Naive B cell (primary cell): ENCODE data around the gene CYP19A1. TPM values are rescaled to one million over a fixed set of nuclear protein-coding genes. Genes with fewer than 3 reads are reported as not detected.
"Not testable (repeated sequence)": the region's sequence is repeated elsewhere in the genome, so short reads cannot be mapped to it uniquely, and the experiment has no call there.

Source experiments
- ATAC-seq, 2 donors: fragments of 150-1000 bp; cut with Tn5 transposase; 2 replicates each; pipeline ENCODE4 v1.10.0; 2021; ENCODE audit warnings: low read depth in 2 of 2, mild to moderate bottlenecking in 2 of 2, moderate library complexity in 2 of 2
- DNase-seq: peaks from one replicate; pipeline ENCODE4 v3.0.0; 2022
- H3K27ac Mint-ChIP-seq, 6 donors: one replicate each; pipeline ENCODE4 v1.8.0; 2020 to 2022; ENCODE audit warnings: mild to moderate bottlenecking in 6 of 6, mixed read lengths in 6 of 6, moderate library complexity in 5 of 6, inconsistent platforms in 2 of 6
- H3K27me3 Mint-ChIP-seq, 3 donors: one replicate each; pipeline ENCODE4 v1.8.0; 2021 to 2022; ENCODE audit warnings: mixed read lengths in 3 of 3, mild to moderate bottlenecking in 1 of 3
- H3K36me3 Mint-ChIP-seq, 2 donors: one replicate each; pipeline ENCODE4 v1.8.0; 2020 to 2022; ENCODE audit warnings: mixed read lengths in 2 of 2, inconsistent platforms in 1 of 2, mild to moderate bottlenecking in 1 of 2
- H3K4me1 Mint-ChIP-seq, 3 donors: one replicate each; pipeline ENCODE4 v1.8.0; 2020 to 2022; ENCODE audit warnings: mixed read lengths in 3 of 3, inconsistent platforms in 1 of 3, mild to moderate bottlenecking in 1 of 3, moderate library complexity in 1 of 3
- H3K4me3 Mint-ChIP-seq, 8 donors: one replicate each; pipeline ENCODE4 v1.8.0; 2020 to 2022; ENCODE audit warnings: mild to moderate bottlenecking in 8 of 8, mixed read lengths in 8 of 8, moderate library complexity in 8 of 8, inconsistent platforms in 2 of 8
- H3K9me3 Mint-ChIP-seq, 7 donors: one replicate each; pipeline ENCODE4 v1.8.0; 2020 to 2022; ENCODE audit warnings: mixed read lengths in 7 of 7, mild to moderate bottlenecking in 5 of 7, inconsistent platforms in 2 of 7, moderate library complexity in 1 of 7
- polyA plus RNA-seq, 6 donors: library from polyadenylated mRNA; unstranded; fragments of 300-500 nt; fragmentation: Illumina TruSeq; gene quantifications; one replicate each; pipeline ENCODE4 v1.2.3, GENCODE V29; 2021; ENCODE audit warnings: low read depth in 6 of 6

Gene CYP19A1
- polyA plus RNA-seq, 6 donors from 2014 or later, result not detected

DNA sequence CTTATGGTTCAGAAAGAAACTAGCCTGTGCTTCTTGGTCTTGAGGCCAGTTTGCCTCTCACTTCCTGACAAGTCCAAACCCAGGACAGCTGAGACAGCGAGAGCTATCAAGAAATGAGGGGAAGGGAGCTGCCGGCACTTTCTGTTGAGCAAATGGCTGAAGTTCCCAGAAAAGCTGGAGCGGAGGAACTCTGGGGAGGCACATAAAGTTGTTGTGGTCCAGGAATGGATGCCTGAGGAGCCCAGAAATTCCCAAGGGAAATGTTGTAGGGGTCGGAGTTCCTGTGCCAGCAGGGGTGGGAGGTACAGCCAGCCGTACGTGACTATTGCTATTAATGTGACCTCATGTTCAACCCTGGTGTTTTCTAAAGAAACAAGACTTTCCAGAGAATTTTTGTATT lies 144.9 kb downstream of the CYP19A1 start:
- ATAC-seq (no peak), DNase-seq (no peak)
- peaks cover 41 to 46% (median 45%) of the 10 kb centered on the region in 3 donors for H3K27me3 Mint-ChIP-seq
- H3K27ac Mint-ChIP-seq, result no peak overlapping the region
- no peak overlapping the region for H3K4me3 Mint-ChIP-seq
- no peaks in the 10 kb centered on the region for H3K9me3 Mint-ChIP-seq
- H3K4me1 Mint-ChIP-seq, result peaks cover 0 to 10% (median 6%) of the 10 kb centered on the region in 3 donors
- H3K36me3 Mint-ChIP-seq, result no peaks in the 10 kb centered on the region

DNA sequence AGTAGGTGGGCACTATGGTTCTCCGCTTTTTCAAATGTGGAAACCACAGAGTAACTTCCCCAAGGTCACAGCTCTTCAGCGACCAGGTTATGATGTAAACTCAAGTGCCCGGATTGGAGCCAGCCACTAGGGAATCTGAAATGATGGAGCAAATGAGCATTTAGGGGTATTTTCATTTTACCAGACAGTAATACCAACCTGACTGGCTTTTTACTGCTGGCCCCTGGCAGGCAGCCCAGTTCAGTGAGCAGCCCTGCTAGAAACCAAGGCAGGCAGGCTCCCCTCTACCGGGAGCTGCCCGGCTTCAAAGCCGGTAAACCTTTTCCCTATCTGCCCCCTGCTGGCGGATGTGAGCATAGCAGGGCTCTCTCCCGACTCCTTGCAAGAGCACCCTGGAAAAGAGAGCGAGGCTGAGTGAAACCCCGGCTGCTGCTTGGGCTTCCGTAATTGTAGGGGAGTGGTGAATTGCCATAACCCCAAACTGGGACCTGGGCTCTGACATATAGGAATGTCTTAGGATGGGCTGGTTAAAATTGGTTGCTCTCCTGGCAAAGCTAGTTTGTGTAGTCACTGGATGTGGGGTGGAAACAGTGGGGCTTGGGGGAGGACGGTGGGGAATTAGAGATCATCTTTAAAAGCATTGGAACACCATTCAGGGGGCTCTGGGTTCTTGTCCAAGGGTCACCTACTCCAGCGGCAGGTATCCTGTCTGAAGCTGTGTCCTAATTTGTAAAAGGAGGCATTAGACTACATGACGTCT lies 145.7 kb downstream of the CYP19A1 start:
- Mint-ChIP-seq H3K9me3 (no peaks in the 10 kb centered on the region), H3K4me3 (no peak overlapping the region), H3K4me1 (peaks cover 0 to 10% (median 6%) of the 10 kb centered on the region in 3 donors), H3K27ac (no peak overlapping the region), H3K27me3 (peaks cover 40 to 46% (median 44%) of the 10 kb centered on the region in 3 donors), H3K36me3 (no peaks in the 10 kb centered on the region)
- DNase-seq (peak; percentile 41), ATAC-seq (peak in 1 of 2 donors; percentile 48)

DNA sequence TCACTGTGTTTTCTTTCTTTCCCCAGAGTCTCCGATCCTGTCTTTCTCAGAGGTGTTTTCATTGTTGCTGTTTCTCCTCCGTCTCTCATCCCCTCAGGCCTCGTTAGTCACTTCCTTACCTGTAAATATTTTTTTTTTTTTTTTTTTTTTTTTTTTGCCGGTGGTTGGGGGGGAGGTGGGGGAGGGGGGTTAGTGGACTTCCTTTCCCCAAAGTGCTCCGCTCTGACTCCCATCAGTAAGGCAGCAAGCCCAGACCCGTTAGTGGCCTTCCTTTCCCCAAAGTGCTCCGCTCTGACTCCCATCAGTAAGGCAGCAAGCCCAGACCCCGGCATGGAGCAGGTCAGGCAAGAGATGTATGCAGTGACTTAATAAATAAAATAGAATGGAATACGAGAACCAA lies 146.6 kb downstream of the CYP19A1 start:
- Mint-ChIP-seq H3K36me3 (no peaks in the 10 kb centered on the region), H3K27me3 (peaks cover 35 to 39% (median 37%) of the 10 kb centered on the region in 3 donors), H3K9me3 (no peaks in the 10 kb centered on the region), H3K27ac (no peak overlapping the region), H3K4me1 (peaks cover 0 to 10% (median 6%) of the 10 kb centered on the region in 3 donors), H3K4me3 (peak overlapping the region in 1 of 8 donors; percentile 35)
- DNase-seq, result no peak
- no peak for ATAC-seq

DNA sequence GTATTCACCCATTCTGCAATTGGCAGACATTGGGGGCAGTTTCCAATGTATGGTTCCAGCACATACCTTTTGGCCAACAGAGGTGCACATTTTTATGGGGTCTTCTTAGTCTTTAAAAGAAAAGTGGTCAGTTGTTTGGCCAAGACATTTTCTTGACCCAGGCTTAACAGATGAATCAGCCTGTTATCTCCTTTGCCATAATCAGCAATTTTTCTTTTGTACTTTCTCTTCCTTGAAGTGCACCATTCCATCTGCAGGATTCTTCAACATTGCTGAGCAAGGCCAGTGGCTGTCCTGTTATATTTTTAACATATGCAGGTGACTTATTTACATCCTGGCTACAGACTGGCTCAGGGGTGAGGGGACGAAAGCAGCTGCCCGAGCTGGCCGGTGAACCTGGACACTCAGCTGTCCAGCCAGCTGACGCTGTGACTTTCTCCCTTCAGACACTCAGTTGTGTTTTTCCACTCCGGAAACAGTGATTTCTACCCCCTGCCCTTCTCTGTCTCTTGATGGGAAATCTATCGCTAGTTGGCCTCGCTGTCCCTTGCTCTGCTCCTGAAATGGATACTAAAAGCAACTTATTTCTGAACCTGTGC lies 147.2 kb downstream of the CYP19A1 start:
- no peak for ATAC-seq
- Mint-ChIP-seq H3K27me3 (peaks cover 31 to 37% (median 33%) of the 10 kb centered on the region in 3 donors), H3K36me3 (no peaks in the 10 kb centered on the region), H3K4me1 (peaks cover 0 to 10% (median 6%) of the 10 kb centered on the region in 3 donors), H3K4me3 (no peak overlapping the region), H3K9me3 (no peaks in the 10 kb centered on the region), H3K27ac (no peak overlapping the region)
- no peak for DNase-seq

DNA sequence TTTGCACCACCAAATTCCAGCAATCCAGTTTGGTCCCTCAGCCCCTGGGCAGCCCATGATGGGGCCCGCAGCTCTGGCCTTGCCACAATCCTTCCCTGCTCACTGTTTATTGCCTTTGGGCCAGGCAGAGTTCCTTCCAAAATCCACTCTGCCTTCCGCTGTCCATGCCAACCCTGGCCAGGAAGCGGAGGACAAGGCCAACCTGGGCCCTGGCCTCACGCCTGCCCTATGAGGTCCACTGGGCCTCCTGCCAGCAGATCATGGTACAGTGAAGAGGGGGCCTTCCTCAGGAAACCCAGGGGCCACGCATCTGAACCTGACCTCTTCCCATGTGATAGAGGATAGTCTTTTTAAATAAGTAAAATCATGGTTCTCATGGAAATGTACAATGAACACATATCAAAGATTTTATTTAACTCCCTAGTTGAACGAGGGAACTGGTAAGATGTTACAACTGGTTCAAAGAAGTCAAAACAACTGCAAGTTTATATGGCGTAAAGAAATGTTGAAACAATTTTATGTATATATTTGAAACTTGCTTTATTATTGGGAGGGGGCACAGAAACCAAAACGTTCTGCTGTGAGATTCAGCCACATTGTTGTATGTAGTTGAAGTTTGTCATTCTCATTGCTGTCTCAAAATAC lies 147.8 kb downstream of the CYP19A1 start:
- no peaks in the 10 kb centered on the region for H3K36me3 Mint-ChIP-seq
- H3K27me3 Mint-ChIP-seq, result peaks cover 26 to 35% (median 33%) of the 10 kb centered on the region in 3 donors
- DNase-seq, result no peak
- no peak overlapping the region for H3K4me3 Mint-ChIP-seq
- H3K4me1 Mint-ChIP-seq, result peaks cover 0 to 10% (median 6%) of the 10 kb centered on the region in 3 donors
- no peak for ATAC-seq
- H3K27ac Mint-ChIP-seq, result no peak overlapping the region
- H3K9me3 Mint-ChIP-seq, result no peaks in the 10 kb centered on the region

DNA sequence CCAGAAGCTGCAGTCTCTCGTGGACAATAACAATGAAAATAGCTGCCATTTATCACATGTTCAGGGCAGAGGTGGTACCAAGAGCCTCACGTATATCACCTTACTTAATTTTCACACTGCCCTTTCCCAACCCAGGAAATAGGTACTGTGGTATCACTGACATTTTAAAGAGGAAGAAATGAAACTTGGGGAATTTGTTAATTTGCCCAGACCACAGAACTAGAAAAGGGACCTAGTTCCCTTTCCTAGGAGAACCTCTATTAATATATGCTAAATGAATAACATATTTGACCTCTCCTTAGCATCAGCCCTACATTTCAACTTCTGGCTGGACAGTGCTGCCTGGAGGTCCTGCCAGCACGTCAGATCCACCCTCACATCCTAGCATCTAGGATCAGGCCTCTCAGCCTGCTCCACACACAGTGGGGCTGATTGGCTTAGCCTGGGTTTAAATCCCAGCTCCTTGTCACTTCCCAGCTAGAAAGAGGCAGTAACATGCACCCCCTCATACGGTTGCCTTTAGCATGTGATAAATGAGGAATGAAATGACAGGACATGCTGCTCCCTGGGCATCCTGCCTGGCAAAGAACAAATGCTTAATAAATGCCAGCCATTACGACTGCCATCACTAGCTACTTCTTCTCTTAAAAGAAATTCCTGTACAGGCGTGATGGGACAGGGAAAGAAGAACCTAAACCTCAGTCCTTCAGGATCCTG lies 148.6 kb downstream of the CYP19A1 start:
- ATAC-seq, result no peak
- H3K27me3 Mint-ChIP-seq, result peaks cover 26 to 41% (median 34%) of the 10 kb centered on the region in 3 donors
- H3K9me3 Mint-ChIP-seq, result no peaks in the 10 kb centered on the region

DNA sequence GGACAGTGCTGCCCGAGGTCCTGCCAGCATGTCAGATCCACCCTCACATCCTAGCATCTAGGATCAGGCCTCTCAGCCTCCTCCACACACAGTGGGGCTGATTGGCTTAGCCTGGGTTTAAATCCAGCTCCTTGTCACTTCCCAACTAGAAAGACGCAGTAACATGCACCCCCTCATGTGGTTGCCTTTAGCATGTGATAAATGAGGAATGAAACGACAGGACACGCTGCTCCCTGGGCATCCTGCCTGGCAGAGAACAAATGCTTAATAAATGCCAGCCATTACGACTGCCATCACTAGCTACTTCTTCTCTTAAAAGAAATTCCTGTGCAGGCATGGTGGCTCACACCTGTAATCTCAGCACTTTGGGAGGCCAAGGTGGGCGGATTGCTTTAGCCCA lies 149.6 kb downstream of the CYP19A1 start:
- H3K36me3 Mint-ChIP-seq, H3K9me3 Mint-ChIP-seq, DNase-seq, ATAC-seq, H3K27ac Mint-ChIP-seq, H3K4me1 Mint-ChIP-seq: not testable (repeated sequence)
- peaks cover 21 to 42% (median 35%) of the 10 kb centered on the region in 3 donors for H3K27me3 Mint-ChIP-seq
- peak overlapping the region in 1 of 8 donors; percentile 8 for H3K4me3 Mint-ChIP-seq

More for the DNA sequence above, 148.6 kb downstream of the CYP19A1 start:
- Mint-ChIP-seq H3K36me3 (no peaks in the 10 kb centered on the region), H3K4me1 (peaks cover 0 to 10% (median 6%) of the 10 kb centered on the region in 3 donors), H3K4me3 (no peak overlapping the region), H3K27ac (no peak overlapping the region)
- DNase-seq, result no peak

DNA sequence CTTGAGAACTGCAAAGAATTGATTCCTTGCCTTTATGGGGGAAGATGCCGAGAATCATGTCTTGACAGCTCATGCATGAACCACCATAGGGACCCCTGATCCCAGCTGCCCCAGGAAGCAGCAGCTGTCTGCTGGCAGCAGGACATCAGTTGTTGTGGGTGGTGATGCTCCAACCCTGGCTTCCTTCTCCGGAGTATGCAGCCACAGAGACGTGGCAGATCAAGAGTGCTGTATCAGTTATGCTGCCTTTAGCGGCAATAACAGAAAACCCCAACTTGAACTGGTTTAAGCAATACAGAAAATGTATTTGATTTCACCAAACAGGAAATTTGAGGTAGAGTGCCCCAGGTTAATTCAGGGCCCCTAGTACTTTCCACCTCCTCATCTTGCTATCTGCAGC lies 151.5 kb downstream of the CYP19A1 start:
- Mint-ChIP-seq H3K27me3 (peaks cover 13 to 27% (median 22%) of the 10 kb centered on the region in 3 donors), H3K36me3 (no peaks in the 10 kb centered on the region), H3K4me3 (no peak overlapping the region), H3K4me1 (no peaks in the 10 kb centered on the region), H3K9me3 (no peaks in the 10 kb centered on the region), H3K27ac (no peak overlapping the region)
- DNase-seq (no peak), ATAC-seq (no peak)

DNA sequence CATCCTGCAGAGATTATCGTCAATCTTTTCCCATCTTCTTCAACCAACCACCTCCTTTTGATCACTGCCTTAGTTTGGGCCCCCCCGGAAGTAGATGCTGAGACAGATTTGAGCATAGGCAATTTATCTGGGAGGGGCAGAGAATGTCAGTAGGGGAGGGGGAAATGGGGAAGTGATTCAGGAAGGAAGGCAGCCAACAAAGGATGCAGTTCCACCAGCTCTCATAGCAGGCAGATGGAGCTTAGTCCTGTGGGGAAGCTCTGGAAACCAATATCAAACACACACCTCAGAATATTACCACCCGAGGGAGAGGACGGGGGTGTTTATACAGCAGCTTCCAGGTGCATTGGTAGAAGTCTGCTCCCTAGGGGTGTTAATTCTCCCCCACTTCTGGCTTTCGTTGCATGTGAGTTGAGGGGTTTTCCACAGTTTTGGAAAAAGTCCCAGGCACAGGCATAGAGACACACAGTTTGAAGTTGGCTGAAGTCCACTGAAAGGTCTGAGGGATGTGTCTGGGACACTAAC lies 152.2 kb downstream of the CYP19A1 start:
- DNase-seq, result no peak
- Mint-ChIP-seq H3K4me3 (no peak overlapping the region), H3K27me3 (peaks cover 8 to 21% (median 15%) of the 10 kb centered on the region in 3 donors), H3K36me3 (no peaks in the 10 kb centered on the region), H3K9me3 (no peaks in the 10 kb centered on the region), H3K4me1 (no peaks in the 10 kb centered on the region), H3K27ac (no peak overlapping the region)
- no peak for ATAC-seq

DNA sequence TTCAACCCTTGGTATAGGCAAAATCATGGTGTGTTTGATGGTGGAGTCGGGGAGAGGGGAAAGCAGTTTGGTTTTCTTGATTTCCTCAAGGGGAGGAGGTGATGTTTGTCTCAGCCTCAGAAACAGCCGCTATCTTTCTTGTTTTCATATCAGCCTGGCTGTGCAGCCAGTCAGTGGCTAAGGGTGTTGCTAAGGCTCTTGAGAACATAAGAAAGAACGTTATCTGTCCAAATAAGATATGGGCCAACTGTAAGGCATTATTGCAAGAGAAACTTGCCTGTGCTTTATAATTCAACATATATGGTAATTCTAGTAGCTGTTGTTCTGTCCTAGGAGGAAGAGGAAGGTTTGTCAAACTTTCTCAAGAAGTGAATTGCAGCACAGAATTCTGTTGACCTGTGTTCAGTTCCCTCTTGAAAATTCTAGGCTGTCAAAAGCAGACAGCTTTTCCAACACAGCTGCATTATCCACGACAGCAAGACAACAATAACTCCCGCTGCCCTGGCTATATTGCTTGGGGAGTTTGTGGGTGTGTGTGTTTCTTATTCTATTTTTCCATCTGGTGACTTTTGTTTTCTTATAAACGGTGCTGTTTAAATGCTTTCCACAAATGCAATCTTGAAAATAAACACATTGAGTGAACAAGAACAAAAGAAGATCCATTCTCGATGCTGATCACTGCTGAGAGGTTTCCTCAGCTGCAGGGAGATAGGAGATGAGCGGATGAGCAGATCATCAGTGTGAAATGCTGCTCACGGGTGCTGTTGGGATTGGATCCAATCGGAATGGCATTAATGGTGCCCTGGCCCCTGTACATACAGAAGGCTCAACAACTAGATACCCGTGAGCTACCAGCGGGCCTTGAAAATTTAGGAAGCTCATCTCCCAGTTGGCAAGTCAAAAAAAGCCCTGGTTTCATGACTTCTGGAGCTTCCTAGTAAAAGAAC lies 152.9 kb downstream of the CYP19A1 start:
- Mint-ChIP-seq H3K27ac (no peak overlapping the region), H3K27me3 (peaks cover 8 to 26% (median 15%) of the 10 kb centered on the region in 3 donors), H3K4me3 (no peak overlapping the region), H3K9me3 (no peaks in the 10 kb centered on the region), H3K4me1 (no peaks in the 10 kb centered on the region), H3K36me3 (no peaks in the 10 kb centered on the region)
- DNase-seq (no peak), ATAC-seq (no peak)

DNA sequence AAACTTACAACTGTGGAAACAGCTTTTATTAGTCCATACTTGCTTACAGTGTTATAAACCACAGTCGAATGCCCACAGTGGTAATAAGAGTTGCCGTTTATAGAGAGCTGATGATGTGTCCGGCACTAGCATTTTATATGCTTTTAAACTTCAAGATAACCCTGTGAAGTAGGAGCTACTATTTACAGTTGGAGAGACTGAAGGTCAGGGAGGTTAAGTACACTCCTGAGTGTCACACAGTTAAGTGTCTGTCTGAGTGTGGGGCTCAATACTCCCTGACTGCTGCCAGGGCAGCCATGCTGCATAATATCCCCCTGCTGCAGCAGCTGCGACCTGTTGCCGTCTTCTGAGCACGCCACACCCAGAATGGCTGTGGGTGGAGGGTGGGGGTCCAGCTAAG lies 153.8 kb downstream of the CYP19A1 start:
- Mint-ChIP-seq H3K27ac (no peak overlapping the region), H3K4me1 (no peaks in the 10 kb centered on the region), H3K36me3 (no peaks in the 10 kb centered on the region), H3K27me3 (peaks cover 12 to 26% (median 15%) of the 10 kb centered on the region in 3 donors), H3K4me3 (no peak overlapping the region), H3K9me3 (no peaks in the 10 kb centered on the region)
- DNase-seq (no peak), ATAC-seq (no peak)

DNA sequence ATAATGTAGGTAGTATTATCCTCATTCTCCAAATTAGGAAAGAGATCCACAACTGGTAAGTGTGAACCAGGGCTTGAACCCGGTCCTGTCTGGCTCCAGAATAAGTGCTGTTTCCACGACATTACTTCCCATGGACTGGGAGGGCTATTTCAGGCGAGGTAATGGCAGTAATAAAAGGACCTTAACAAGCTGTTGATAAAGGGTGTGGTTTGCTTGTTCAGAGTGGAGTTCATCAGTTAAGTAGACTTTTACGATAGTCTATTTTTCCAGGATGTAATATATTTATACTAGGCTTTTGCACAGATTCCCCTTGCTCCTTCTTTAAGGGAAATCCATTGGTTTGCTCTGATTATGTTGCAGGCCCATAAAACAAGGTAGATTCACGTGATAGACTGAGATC lies 155.3 kb downstream of the CYP19A1 start:
- no peak overlapping the region for H3K4me3 Mint-ChIP-seq
- H3K27me3 Mint-ChIP-seq, result peaks cover 4 to 26% (median 11%) of the 10 kb centered on the region in 3 donors
- H3K36me3 Mint-ChIP-seq, result no peaks in the 10 kb centered on the region
- ATAC-seq (no peak), DNase-seq (no peak)
- H3K4me1 Mint-ChIP-seq, result no peaks in the 10 kb centered on the region
- no peak overlapping the region for H3K27ac Mint-ChIP-seq
- H3K9me3 Mint-ChIP-seq, result peaks cover 0 to 6% (median 2%) of the 10 kb centered on the region in 7 donors
